ENCODE results near the gene MACROD2.

Gene MACROD2

DNA sequence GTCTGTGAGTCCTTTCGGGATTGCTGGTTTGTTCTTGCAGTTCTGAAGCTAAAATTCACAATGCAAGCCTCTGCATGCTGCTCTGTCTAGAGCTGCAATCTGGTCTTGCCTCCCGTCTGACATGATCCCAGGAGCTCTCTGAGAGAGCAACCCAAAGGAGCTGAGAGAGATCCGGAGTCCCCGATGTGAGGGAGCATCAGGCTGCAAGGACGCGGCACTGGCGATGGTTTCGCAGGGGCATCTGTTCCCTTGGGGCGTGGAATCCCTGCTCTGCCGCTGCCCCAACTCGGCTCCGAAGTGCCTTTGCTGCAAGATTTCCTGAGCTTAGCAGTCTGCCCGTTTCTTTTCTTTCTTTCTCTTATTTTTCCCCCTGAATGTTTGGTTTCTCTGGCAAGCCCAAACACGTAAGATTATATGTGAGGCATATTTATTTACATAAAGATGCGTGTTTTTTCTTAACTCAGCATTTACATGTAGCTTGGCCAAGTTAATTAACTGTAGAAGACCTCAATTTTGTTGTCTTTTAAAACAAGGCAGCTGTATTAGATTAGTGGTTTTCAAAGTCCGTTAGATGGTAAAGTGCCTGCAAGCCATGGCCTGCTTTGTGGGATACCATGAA lies 1704.9 kb downstream of the MACROD2 start:
- H3K4me1 ChIP-seq (ENCODE audit: control insufficient read depth, insufficient read depth, low read length): no peaks in the 10 kb centered on the region
- no peaks in the 10 kb centered on the region for H3K9me3 ChIP-seq (ENCODE audit: control insufficient read depth, insufficient read depth, low read depth, low read length)
- no peak overlapping the region for H3K4me3 ChIP-seq (ENCODE audit: low read depth, low read length)
- H3K36me3 ChIP-seq (ENCODE audit: control insufficient read depth in 2 of 2, insufficient read depth in 1 of 2, low read length in 2 of 2): no peaks in the 10 kb centered on the region
- TF ChIP-seq ZNF157 (tag by site-specific recombination; IDR thresholded peaks at IDR 0.05) (no peak), TSHZ1 (tag by site-specific recombination; IDR thresholded peaks at IDR 0.05; ENCODE audit: borderline replicate concordance) (no peak), HOXD13 (CRISPR knock-in tag; IDR thresholded peaks at IDR 0.05; ENCODE audit: borderline replicate concordance) (no peak), BCL11A (tag by site-specific recombination; IDR thresholded peaks at IDR 0.05; ENCODE audit: low read depth) (no peak), ZNF529 (tag by site-specific recombination; IDR thresholded peaks at IDR 0.05; ENCODE audit: insufficient replicate concordance) (no peak), ZNF830 (tag by site-specific recombination; IDR thresholded peaks at IDR 0.05; ENCODE audit: low read depth) (no peak), ZFP69B (tag by site-specific recombination; IDR thresholded peaks at IDR 0.05) (no peak), SETDB1 (IDR thresholded peaks at IDR 0.05; ENCODE audit: insufficient read length, low read length) (no peak), ZNF785 (tag by site-specific recombination; IDR thresholded peaks at IDR 0.05) (no peak), ZNF530 (tag by site-specific recombination; IDR thresholded peaks at IDR 0.05; ENCODE audit: low read depth) (no peak), ZNF23 (tag by site-specific recombination; IDR thresholded peaks at IDR 0.05; ENCODE audit: borderline replicate concordance) (no peak), ZNF776 (tag by site-specific recombination; IDR thresholded peaks at IDR 0.05; ENCODE audit: borderline replicate concordance) (no peak), ZNF169 (tag by site-specific recombination; IDR thresholded peaks at IDR 0.05) (no peak), ZNF302 (tag by site-specific recombination; IDR thresholded peaks at IDR 0.05; ENCODE audit: low read depth) (no peak), ZNF501 (tag by site-specific recombination; IDR thresholded peaks at IDR 0.05) (no peak), ZNF366 (tag by site-specific recombination; conservative IDR thresholded peaks at IDR 0.05) (no peak), ZNF792 (tag by site-specific recombination; IDR thresholded peaks at IDR 0.05) (no peak), GFI1B (tag by site-specific recombination; IDR thresholded peaks at IDR 0.05) (no peak)
- ChIA-PET POLR2A (no interaction called here), CTCF (interaction anchor here (0.7 kb wide), 2 partner anchors 27 to 36 kb away, joined by 3 read pairs; no protein-coding TSS in a partner anchor)
- no peak overlapping the region for H3K27ac ChIP-seq (ENCODE audit: extremely low read depth, low read depth, low read length)

GRCh38 chr20:15702161-15702560 lies 1706.8 kb downstream of the MACROD2 start:
- CTCF ChIA-PET: no interaction called here
- H3K4me3 ChIP-seq (ENCODE audit: low read depth, low read length): no peak overlapping the region
- no peaks in the 10 kb centered on the region for H3K4me1 ChIP-seq (ENCODE audit: control insufficient read depth, insufficient read depth, low read length)
- no peaks in the 10 kb centered on the region for H3K9me3 ChIP-seq (ENCODE audit: control insufficient read depth, insufficient read depth, low read depth, low read length)
- POLR2A ChIA-PET: no interaction called here
- no peak overlapping the region for H3K27ac ChIP-seq (ENCODE audit: extremely low read depth, low read depth, low read length)
- H3K36me3 ChIP-seq (ENCODE audit: control insufficient read depth in 2 of 2, insufficient read depth in 1 of 2, low read length in 2 of 2): no peaks in the 10 kb centered on the region
- TF ChIP-seq PRDM10 (tag by site-specific recombination; IDR thresholded peaks at IDR 0.05) (no peak), ZSCAN4 (tag by site-specific recombination; IDR thresholded peaks at IDR 0.05) (no peak), KLF8 (tag by site-specific recombination; IDR thresholded peaks at IDR 0.05) (no peak), ZNF354C (tag by site-specific recombination; IDR thresholded peaks at IDR 0.05; ENCODE audit: borderline replicate concordance, low read depth) (no peak), TCF7L2 (IDR thresholded peaks at IDR 0.05; ENCODE audit: borderline replicate concordance, low read depth, low read length) (no peak), ZNF138 (tag by site-specific recombination; IDR thresholded peaks at IDR 0.05; ENCODE audit: borderline replicate concordance) (no peak), ZNF791 (tag by site-specific recombination; IDR thresholded peaks at IDR 0.05) (no peak), ZNF423 (tag by site-specific recombination; IDR thresholded peaks at IDR 0.05) (no peak)
- TF ChIP-seq, protein P1, sequence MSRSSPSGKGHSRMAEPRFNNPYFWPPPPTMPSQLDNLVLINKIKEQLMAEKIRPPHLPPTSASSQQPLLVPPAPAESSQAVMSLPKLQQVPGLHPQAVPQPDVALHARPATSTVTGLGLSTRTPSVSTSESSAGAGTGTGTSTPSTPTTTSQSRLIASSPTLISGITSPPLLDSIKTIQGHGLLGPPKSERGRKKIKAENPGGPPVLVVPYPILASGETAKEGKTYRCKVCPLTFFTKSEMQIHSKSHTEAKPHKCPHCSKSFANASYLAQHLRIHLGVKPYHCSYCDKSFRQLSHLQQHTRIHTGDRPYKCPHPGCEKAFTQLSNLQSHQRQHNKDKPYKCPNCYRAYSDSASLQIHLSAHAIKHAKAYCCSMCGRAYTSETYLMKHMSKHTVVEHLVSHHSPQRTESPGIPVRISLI (tag by site-specific recombination; IDR thresholded peaks at IDR 0.05): no peak
